SK-N-SH treated with all-trans-retinoic acid at 6 μM for 48 hours (cell line): ENCODE measurements around the gene PSMB11.

ENCODE experiments used
- ATAC-seq: fragments of 200-7000 bp; cut with Tn5 transposase; 3 replicates; pipeline ENCODE4 v1.9.1; 2020; ENCODE audit warnings: mild to moderate bottlenecking, moderate library complexity
- ARNTL ChIP-seq: fragments of 450-650 bp; formaldehyde crosslinking; IDR thresholded peaks from 2 replicates; pipeline ENCODE4 v1.5.0; 2020; ENCODE audit warnings: low read depth, mild to moderate bottlenecking, moderate library complexity, borderline replicate concordance
- BACH2 ChIP-seq: fragments of 250-450 bp; sonication (Bioruptor Pico); IDR thresholded peaks from 2 replicates; pipeline ENCODE4 v1.9.0; 2021; ENCODE audit warnings: mild to moderate bottlenecking, borderline replicate concordance
- CSDC2 ChIP-seq: fragments of 250-450 bp; sonication (Bioruptor Pico); IDR thresholded peaks from 2 replicates; pipeline ENCODE4 v1.5.0; 2020; ENCODE audit warnings: mild to moderate bottlenecking, moderate library complexity
- ESRRG ChIP-seq: fragments of 250-450 bp; sonication (Bioruptor Pico); IDR thresholded peaks from 2 replicates; pipeline ENCODE4 v1.6.1; 2021; ENCODE audit warnings: mild to moderate bottlenecking
- ISL1 ChIP-seq: fragments of 250-450 bp; sonication (Bioruptor Pico); IDR thresholded peaks from 2 replicates; pipeline ENCODE4 v2.1.2; 2022; ENCODE audit warnings: mild to moderate bottlenecking, moderate library complexity
- OSR1 ChIP-seq: fragments of 250-450 bp; sonication (Bioruptor Pico); IDR thresholded peaks from 2 replicates; pipeline ENCODE4 v1.8.0; 2022; ENCODE audit warnings: moderate library complexity, mild to moderate bottlenecking, inconsistent platforms
- PPARA ChIP-seq: fragments of 250-450 bp; sonication (Bioruptor Pico); IDR thresholded peaks from 2 replicates; pipeline ENCODE4 v1.5.0; 2020; ENCODE audit warnings: mild to moderate bottlenecking, borderline replicate concordance
- RARB ChIP-seq: fragments of 250-450 bp; sonication (Bioruptor Pico); IDR thresholded peaks from 2 replicates; pipeline ENCODE4 v1.8.0; 2021; ENCODE audit warnings: mild to moderate bottlenecking, moderate library complexity
- SNAI2 ChIP-seq: fragments of 250-450 bp; sonication (Bioruptor Pico); IDR thresholded peaks from 2 replicates; pipeline ENCODE4 v1.5.0; 2020; ENCODE audit warnings: mild to moderate bottlenecking, moderate library complexity
- TCF4 ChIP-seq: fragments of 250-450 bp; sonication (Bioruptor Pico); IDR thresholded peaks from 2 replicates; pipeline ENCODE4 v1.8.0; 2021; ENCODE audit warnings: mild to moderate bottlenecking, moderate library complexity, borderline replicate concordance
- TOX ChIP-seq: fragments of 250-450 bp; sonication (Bioruptor Pico); IDR thresholded peaks from 2 replicates; pipeline ENCODE4 v1.8.0; 2021; ENCODE audit warnings: mild to moderate bottlenecking, moderate library complexity, borderline replicate concordance
- ZC3H10 ChIP-seq: fragments of 250-450 bp; sonication (Bioruptor Pico); IDR thresholded peaks from 2 replicates; pipeline ENCODE4 v1.5.1; 2021; ENCODE audit warnings: mild to moderate bottlenecking, moderate library complexity
- ZFP30 ChIP-seq: fragments of 450-650 bp; formaldehyde crosslinking; IDR thresholded peaks from 2 replicates; pipeline ENCODE4 v1.5.0; 2022; ENCODE audit warnings: mild to moderate bottlenecking, moderate library complexity
- ZNF565 ChIP-seq: fragments of 450-650 bp; formaldehyde crosslinking; conservative IDR thresholded peaks from 2 replicates; pipeline ENCODE4 v1.5.0; 2020; ENCODE audit warnings: low read depth, mild to moderate bottlenecking, moderate library complexity
- ZNF70 ChIP-seq: fragments of 450-650 bp; formaldehyde crosslinking; IDR thresholded peaks from 2 replicates; pipeline ENCODE4 v1.5.0; 2020; ENCODE audit warnings: mild to moderate bottlenecking, moderate library complexity
- ZNF8 ChIP-seq: fragments of 450-650 bp; formaldehyde crosslinking; IDR thresholded peaks from 2 replicates; pipeline ENCODE4 v1.5.0; 2020; ENCODE audit warnings: mild to moderate bottlenecking, moderate library complexity
- TF ChIP-seq, protein P1 (sequence below): fragments of 250-450 bp; sonication (Bioruptor Pico); IDR thresholded peaks from 2 replicates; pipeline ENCODE4 v1.8.0; 2020; ENCODE audit warnings: mild to moderate bottlenecking, moderate library complexity, borderline replicate concordance
- TF ChIP-seq, protein P2 (sequence below): fragments of 250-450 bp; sonication (Bioruptor Pico); IDR thresholded peaks from 2 replicates; pipeline ENCODE4 v1.5.0; 2020; ENCODE audit warnings: mild to moderate bottlenecking, moderate library complexity
- TF ChIP-seq, protein P3 (sequence below): fragments of 250-450 bp; sonication (Bioruptor Pico); IDR thresholded peaks from 2 replicates; pipeline ENCODE4 v1.8.0; 2021; ENCODE audit warnings: low read depth, mild to moderate bottlenecking, moderate library complexity, borderline replicate concordance
- TF ChIP-seq, protein P4 (sequence below): fragments of 250-450 bp; sonication (Bioruptor Pico); IDR thresholded peaks from 2 replicates; pipeline ENCODE4 v1.5.1; 2021; ENCODE audit warnings: mild to moderate bottlenecking, moderate library complexity

PSMB11 gene

GRCh38 chr14:23055147-23055550 lies 13.1 kb downstream of the PSMB11 start:
- no peak for ATAC-seq
- TF ChIP-seq, protein P1, sequence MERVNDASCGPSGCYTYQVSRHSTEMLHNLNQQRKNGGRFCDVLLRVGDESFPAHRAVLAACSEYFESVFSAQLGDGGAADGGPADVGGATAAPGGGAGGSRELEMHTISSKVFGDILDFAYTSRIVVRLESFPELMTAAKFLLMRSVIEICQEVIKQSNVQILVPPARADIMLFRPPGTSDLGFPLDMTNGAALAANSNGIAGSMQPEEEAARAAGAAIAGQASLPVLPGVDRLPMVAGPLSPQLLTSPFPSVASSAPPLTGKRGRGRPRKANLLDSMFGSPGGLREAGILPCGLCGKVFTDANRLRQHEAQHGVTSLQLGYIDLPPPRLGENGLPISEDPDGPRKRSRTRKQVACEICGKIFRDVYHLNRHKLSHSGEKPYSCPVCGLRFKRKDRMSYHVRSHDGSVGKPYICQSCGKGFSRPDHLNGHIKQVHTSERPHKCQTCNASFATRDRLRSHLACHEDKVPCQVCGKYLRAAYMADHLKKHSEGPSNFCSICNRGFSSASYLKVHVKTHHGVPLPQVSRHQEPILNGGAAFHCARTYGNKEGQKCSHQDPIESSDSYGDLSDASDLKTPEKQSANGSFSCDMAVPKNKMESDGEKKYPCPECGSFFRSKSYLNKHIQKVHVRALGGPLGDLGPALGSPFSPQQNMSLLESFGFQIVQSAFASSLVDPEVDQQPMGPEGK = no peak
- no peak for TF ChIP-seq RARB (CRISPR knock-in tag)

- peak; percentile 6; the same call in 2 of the 3 replicates for ATAC-seq
- TF ChIP-seq, protein P1 = no peak
- TF ChIP-seq ZNF565 = no peak
- TF ChIP-seq ZNF8 (CRISPR knock-in tag) = no peak
- TF ChIP-seq ZC3H10 (CRISPR knock-in tag) = no peak
- peak; percentile 79; the same call in 1 of the 2 replicates for TF ChIP-seq TCF4
- no peak for TF ChIP-seq ISL1 (CRISPR knock-in tag)
- TF ChIP-seq ZFP30 = no peak
Observed at GRCh38 chr14:23055621-23056144, 13.7 kb downstream of the PSMB11 start.

DNA sequence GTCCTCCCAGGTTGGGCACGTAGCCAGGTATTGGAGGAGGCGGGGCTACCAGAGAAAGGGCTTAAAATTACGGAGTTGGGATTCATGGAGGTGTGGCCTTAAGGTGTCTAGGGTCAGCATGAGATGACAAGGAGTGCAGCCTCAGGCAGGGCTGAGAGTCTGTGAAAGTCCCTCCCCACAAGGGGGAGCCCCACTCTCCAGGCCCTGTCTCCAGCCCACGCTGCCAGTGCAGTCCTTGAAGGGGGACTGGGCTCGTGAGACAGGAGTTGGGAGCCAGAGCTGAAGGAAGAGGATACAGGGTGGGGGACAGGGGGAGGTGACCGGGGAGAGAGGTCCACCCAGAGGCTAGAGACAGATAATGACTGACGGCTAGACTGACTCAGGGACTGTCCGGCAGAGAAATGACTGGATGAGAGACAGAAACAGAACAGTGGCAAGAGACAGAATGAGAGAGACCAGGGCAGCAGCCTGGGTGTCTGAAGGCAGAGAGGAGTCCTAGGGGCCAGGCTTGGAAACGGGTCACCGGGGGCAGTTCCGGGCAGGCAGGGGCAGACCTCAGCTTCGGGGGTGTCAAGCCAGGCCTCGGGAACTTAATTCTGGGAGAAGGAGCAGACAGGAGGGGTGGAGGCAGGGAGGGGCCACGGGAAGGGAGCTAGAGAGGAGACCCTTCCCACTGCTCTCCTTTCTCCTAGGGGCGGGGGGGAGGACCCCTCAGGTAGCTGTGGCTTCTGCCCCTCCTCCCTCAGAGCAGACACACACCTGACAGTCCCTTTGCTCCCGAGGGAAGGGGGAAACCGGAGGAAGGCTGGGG lies 14.3 kb downstream of the PSMB11 start:
- ATAC-seq = peak; percentile 78
- TF ChIP-seq ESRRG (CRISPR knock-in tag) (no peak), OSR1 (no peak), PPARA (CRISPR knock-in tag) (no peak), TOX (CRISPR knock-in tag) (no peak), CSDC2 (CRISPR knock-in tag) (no peak), ZNF70 (CRISPR knock-in tag) (no peak), TCF4 (no peak), BACH2 (CRISPR knock-in tag) (no peak), ARNTL (no peak), ZC3H10 (CRISPR knock-in tag) (no peak), SNAI2 (CRISPR knock-in tag) (no peak), ZNF565 (no peak)
- TF ChIP-seq, protein P2, sequence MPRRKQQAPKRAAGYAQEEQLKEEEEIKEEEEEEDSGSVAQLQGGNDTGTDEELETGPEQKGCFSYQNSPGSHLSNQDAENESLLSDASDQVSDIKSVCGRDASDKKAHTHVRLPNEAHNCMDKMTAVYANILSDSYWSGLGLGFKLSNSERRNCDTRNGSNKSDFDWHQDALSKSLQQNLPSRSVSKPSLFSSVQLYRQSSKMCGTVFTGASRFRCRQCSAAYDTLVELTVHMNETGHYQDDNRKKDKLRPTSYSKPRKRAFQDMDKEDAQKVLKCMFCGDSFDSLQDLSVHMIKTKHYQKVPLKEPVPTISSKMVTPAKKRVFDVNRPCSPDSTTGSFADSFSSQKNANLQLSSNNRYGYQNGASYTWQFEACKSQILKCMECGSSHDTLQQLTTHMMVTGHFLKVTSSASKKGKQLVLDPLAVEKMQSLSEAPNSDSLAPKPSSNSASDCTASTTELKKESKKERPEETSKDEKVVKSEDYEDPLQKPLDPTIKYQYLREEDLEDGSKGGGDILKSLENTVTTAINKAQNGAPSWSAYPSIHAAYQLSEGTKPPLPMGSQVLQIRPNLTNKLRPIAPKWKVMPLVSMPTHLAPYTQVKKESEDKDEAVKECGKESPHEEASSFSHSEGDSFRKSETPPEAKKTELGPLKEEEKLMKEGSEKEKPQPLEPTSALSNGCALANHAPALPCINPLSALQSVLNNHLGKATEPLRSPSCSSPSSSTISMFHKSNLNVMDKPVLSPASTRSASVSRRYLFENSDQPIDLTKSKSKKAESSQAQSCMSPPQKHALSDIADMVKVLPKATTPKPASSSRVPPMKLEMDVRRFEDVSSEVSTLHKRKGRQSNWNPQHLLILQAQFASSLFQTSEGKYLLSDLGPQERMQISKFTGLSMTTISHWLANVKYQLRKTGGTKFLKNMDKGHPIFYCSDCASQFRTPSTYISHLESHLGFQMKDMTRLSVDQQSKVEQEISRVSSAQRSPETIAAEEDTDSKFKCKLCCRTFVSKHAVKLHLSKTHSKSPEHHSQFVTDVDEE (CRISPR knock-in tag) = no peak
- TF ChIP-seq, protein P1 = no peak
- TF ChIP-seq, protein P3, sequence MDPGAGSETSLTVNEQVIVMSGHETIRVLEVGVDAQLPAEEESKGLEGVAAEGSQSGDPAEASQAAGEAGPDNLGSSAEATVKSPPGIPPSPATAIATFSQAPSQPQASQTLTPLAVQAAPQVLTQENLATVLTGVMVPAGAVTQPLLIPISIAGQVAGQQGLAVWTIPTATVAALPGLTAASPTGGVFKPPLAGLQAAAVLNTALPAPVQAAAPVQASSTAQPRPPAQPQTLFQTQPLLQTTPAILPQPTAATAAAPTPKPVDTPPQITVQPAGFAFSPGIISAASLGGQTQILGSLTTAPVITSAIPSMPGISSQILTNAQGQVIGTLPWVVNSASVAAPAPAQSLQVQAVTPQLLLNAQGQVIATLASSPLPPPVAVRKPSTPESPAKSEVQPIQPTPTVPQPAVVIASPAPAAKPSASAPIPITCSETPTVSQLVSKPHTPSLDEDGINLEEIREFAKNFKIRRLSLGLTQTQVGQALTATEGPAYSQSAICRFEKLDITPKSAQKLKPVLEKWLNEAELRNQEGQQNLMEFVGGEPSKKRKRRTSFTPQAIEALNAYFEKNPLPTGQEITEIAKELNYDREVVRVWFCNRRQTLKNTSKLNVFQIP (CRISPR knock-in tag) = no peak
- TF ChIP-seq, protein P4, sequence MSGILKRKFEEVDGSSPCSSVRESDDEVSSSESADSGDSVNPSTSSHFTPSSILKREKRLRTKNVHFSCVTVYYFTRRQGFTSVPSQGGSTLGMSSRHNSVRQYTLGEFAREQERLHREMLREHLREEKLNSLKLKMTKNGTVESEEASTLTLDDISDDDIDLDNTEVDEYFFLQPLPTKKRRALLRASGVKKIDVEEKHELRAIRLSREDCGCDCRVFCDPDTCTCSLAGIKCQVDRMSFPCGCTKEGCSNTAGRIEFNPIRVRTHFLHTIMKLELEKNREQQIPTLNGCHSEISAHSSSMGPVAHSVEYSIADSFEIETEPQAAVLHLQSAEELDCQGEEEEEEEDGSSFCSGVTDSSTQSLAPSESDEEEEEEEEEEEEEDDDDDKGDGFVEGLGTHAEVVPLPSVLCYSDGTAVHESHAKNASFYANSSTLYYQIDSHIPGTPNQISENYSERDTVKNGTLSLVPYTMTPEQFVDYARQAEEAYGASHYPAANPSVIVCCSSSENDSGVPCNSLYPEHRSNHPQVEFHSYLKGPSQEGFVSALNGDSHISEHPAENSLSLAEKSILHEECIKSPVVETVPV (CRISPR knock-in tag) = no peak
